ENCODE measurements around the gene KIRREL3. TPM values are rescaled to one million over a fixed set of nuclear protein-coding genes. Genes with fewer than 3 reads are reported as not detected.

Gene KIRREL3
- polyA plus RNA-seq, 1 donor (not counting 4 experiments of a cell fraction or from before 2014, with no cell fraction given) = 0.04 TPM

- no peak for FAIRE-seq
- no peaks in the 10 kb centered on the region for H3K27me3 ChIP-seq (ENCODE audit: control insufficient read depth, extremely low read depth, insufficient read depth, low read length)
- no peak for DNase-seq (ENCODE audit: low read depth, low spot score)
- no peaks in the 10 kb centered on the region for H3K79me2 ChIP-seq (ENCODE audit: control insufficient read depth, insufficient read depth, low read length)
- H3K36me3 ChIP-seq (ENCODE audit: control insufficient read depth in 2 of 2, extremely low read depth in 1 of 2, insufficient read depth in 2 of 2, low read length in 2 of 2) = no peaks in the 10 kb centered on the region
- H3K9me1 ChIP-seq (ENCODE audit: control insufficient read depth, extremely low read depth, insufficient read depth, low read length) = no peaks in the 10 kb centered on the region
- no peak overlapping the region for H3K27ac ChIP-seq (ENCODE audit: control insufficient read depth, insufficient read depth, low read length)
- dilution Hi-C loops (cut with MboI; ENCODE audit: extremely low pct_ligation_motif_present, low sequenced_read_pairs) = no loop called here
- H3K4me3 ChIP-seq (ENCODE audit: control insufficient read depth in 2 of 3, extremely low read depth in 1 of 3, insufficient read depth in 2 of 3, low read depth in 1 of 3, low read length in 3 of 3) = no peak overlapping the region
- H3K4me1 ChIP-seq (ENCODE audit: control insufficient read depth, extremely low read depth, insufficient read depth, low read length) = no peaks in the 10 kb centered on the region
- TF ChIP-seq EZH2 (IDR thresholded peaks at IDR 0.05; ENCODE audit: low read length) = no peak
- TF ChIP-seq CTCF (optimal IDR thresholded peaks at IDR 0.05 in 1 of 3, IDR thresholded peaks at IDR 0.05 in 1 of 3, conservative IDR thresholded peaks at IDR 0.05 in 1 of 3; ENCODE audit: extremely low read depth in 1 of 3, insufficient read depth in 2 of 3, low read length in 3 of 3) = no peak
- no peak overlapping the region for H3K9ac ChIP-seq (ENCODE audit: control insufficient read depth, extremely low read depth, insufficient read depth, low read length)
- no peaks in the 10 kb centered on the region for H4K20me1 ChIP-seq (ENCODE audit: control insufficient read depth, extremely low read depth, insufficient read depth, low read length)
- H3K4me2 ChIP-seq (ENCODE audit: control insufficient read depth, extremely low read depth, insufficient read depth, low read depth, low read length) = no peak overlapping the region
- no peak overlapping the region for H2AFZ ChIP-seq (ENCODE audit: control insufficient read depth, low read length)
- H3K9me3 ChIP-seq (ENCODE audit: control insufficient read depth, low read depth, low read length) = no peaks in the 10 kb centered on the region
Observed at GRCh38 chr11:126832387-126832786, 168.2 kb downstream of the KIRREL3 start.

DNA sequence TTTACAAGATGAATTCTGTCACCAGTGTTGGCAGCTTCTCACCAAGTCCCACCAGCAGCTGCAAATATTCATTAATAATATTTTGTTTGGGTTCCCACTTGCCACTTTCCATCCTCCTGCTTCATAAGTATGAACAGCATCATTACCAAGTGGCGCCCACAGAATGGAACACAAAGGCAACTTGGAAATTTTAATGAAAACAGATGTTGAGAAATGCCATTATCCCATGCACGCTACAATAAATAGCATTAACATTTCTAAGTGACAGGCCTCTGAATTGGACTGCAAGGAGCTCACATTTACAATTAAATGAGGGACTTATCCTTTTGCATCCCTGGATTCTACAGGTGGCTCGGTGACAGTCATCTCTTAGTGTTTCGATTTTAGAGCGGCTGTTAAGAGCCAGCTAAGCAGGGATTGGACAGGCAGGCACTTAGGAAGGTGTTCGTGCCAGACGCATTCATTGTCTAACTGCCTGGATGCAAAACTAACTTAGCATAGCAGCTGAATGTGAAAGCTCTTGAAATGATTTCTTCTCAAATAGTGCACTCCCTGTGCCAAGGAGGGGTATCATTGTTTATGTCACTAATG is 170.3 kb downstream of the KIRREL3 start:
- no peaks in the 10 kb centered on the region for H3K9me1 ChIP-seq (ENCODE audit: control insufficient read depth, extremely low read depth, insufficient read depth, low read length)
- no peaks in the 10 kb centered on the region for H3K36me3 ChIP-seq (ENCODE audit: control insufficient read depth in 2 of 2, extremely low read depth in 1 of 2, insufficient read depth in 2 of 2, low read length in 2 of 2)
- no peak for FAIRE-seq
- H3K4me3 ChIP-seq (ENCODE audit: control insufficient read depth in 2 of 3, extremely low read depth in 1 of 3, insufficient read depth in 2 of 3, low read depth in 1 of 3, low read length in 3 of 3) = no peak overlapping the region
- no peaks in the 10 kb centered on the region for H3K4me1 ChIP-seq (ENCODE audit: control insufficient read depth, extremely low read depth, insufficient read depth, low read length)
- dilution Hi-C loops (cut with MboI; ENCODE audit: extremely low pct_ligation_motif_present, low sequenced_read_pairs) = no loop called here
- no peak overlapping the region for H3K27ac ChIP-seq (ENCODE audit: control insufficient read depth, insufficient read depth, low read length)
- H3K79me2 ChIP-seq (ENCODE audit: control insufficient read depth, insufficient read depth, low read length) = no peaks in the 10 kb centered on the region
- no peak overlapping the region for H2AFZ ChIP-seq (ENCODE audit: control insufficient read depth, low read length)
- H4K20me1 ChIP-seq (ENCODE audit: control insufficient read depth, extremely low read depth, insufficient read depth, low read length) = no peaks in the 10 kb centered on the region
- no peaks in the 10 kb centered on the region for H3K27me3 ChIP-seq (ENCODE audit: control insufficient read depth, extremely low read depth, insufficient read depth, low read length)
- H3K4me2 ChIP-seq (ENCODE audit: control insufficient read depth, extremely low read depth, insufficient read depth, low read depth, low read length) = no peak overlapping the region
- H3K9ac ChIP-seq (ENCODE audit: control insufficient read depth, extremely low read depth, insufficient read depth, low read length) = no peak overlapping the region
- TF ChIP-seq EZH2 (IDR thresholded peaks at IDR 0.05; ENCODE audit: low read length) (no peak), CTCF (optimal IDR thresholded peaks at IDR 0.05 in 1 of 3, IDR thresholded peaks at IDR 0.05 in 1 of 3, conservative IDR thresholded peaks at IDR 0.05 in 1 of 3; ENCODE audit: extremely low read depth in 1 of 3, insufficient read depth in 2 of 3, low read length in 3 of 3) (no peak)
- DNase-seq (ENCODE audit: low read depth, low spot score) = no peak
- H3K9me3 ChIP-seq (ENCODE audit: control insufficient read depth, low read depth, low read length) = no peaks in the 10 kb centered on the region
